ENCODE data around the gene ADGRD1.

ADGRD1 gene

GRCh38 chr12:131076791-131077747 is 123.4 kb downstream of the ADGRD1 start:
- DNase-seq = no peak

- no peak for DNase-seq
Observed at GRCh38 chr12:131077931-131078391, 124.3 kb downstream of the ADGRD1 start.

GRCh38 chr12:131082290-131083194 is 128.8 kb downstream of the ADGRD1 start:
- DNase-seq = no peak

- no peak for DNase-seq
Observed at GRCh38 chr12:131084341-131085011, 130.8 kb downstream of the ADGRD1 start.

- no peak for DNase-seq
Observed at GRCh38 chr12:131085125-131085815, 131.6 kb downstream of the ADGRD1 start.

- DNase-seq = no peak
Observed at GRCh38 chr12:131085816-131086591, 132.3 kb downstream of the ADGRD1 start.

GRCh38 chr12:131087302-131087818 is 133.7 kb downstream of the ADGRD1 start:
- DNase-seq = no peak

GRCh38 chr12:131087991-131088700 is 134.4 kb downstream of the ADGRD1 start:
- DNase-seq = no peak

- no peak for DNase-seq
Observed at GRCh38 chr12:131088701-131089530, 135.2 kb downstream of the ADGRD1 start.

GRCh38 chr12:131089531-131090273 is 136.0 kb downstream of the ADGRD1 start:
- no peak for DNase-seq

GRCh38 chr12:131090274-131091210 is 136.8 kb downstream of the ADGRD1 start:
- DNase-seq = no peak

- peak; percentile 65 for DNase-seq
Observed at GRCh38 chr12:131091413-131091975, 137.8 kb downstream of the ADGRD1 start.

- no peak for DNase-seq
Observed at GRCh38 chr12:131091976-131092691, 138.4 kb downstream of the ADGRD1 start.

- peak; percentile 69 for DNase-seq
Observed at GRCh38 chr12:131092901-131093603, 139.3 kb downstream of the ADGRD1 start.

GRCh38 chr12:131093604-131093955 is 139.9 kb downstream of the ADGRD1 start:
- no peak for DNase-seq
